ENCODE results near the gene CFAP126.

- no peak for TF ChIP-seq CTCF (IDR thresholded peaks at IDR 0.05; ENCODE audit: insufficient read depth, low read length)
- TF ChIP-seq, protein P1, sequence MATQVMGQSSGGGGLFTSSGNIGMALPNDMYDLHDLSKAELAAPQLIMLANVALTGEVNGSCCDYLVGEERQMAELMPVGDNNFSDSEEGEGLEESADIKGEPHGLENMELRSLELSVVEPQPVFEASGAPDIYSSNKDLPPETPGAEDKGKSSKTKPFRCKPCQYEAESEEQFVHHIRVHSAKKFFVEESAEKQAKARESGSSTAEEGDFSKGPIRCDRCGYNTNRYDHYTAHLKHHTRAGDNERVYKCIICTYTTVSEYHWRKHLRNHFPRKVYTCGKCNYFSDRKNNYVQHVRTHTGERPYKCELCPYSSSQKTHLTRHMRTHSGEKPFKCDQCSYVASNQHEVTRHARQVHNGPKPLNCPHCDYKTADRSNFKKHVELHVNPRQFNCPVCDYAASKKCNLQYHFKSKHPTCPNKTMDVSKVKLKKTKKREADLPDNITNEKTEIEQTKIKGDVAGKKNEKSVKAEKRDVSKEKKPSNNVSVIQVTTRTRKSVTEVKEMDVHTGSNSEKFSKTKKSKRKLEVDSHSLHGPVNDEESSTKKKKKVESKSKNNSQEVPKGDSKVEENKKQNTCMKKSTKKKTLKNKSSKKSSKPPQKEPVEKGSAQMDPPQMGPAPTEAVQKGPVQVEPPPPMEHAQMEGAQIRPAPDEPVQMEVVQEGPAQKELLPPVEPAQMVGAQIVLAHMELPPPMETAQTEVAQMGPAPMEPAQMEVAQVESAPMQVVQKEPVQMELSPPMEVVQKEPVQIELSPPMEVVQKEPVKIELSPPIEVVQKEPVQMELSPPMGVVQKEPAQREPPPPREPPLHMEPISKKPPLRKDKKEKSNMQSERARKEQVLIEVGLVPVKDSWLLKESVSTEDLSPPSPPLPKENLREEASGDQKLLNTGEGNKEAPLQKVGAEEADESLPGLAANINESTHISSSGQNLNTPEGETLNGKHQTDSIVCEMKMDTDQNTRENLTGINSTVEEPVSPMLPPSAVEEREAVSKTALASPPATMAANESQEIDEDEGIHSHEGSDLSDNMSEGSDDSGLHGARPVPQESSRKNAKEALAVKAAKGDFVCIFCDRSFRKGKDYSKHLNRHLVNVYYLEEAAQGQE (IDR thresholded peaks at IDR 0.05; ENCODE audit: insufficient replicate concordance, low read depth): no peak
- no peak for TF ChIP-seq POLR2AphosphoS5 (IDR thresholded peaks at IDR 0.05; ENCODE audit: low read depth)
Observed at GRCh38 chr1:161351482-161351881, 16.2 kb downstream of the CFAP126 start.
